WTC11 (cell line): Measurements from ENCODE around the gene PDLIM5. TPM values are rescaled to one million over a fixed set of nuclear protein-coding genes. Genes with fewer than 3 reads are reported as not detected.

Source experiments
- ATAC-seq: fragments of 200-7000 bp; cut with Tn5 transposase; 2 replicates; pipeline ENCODE4 v1.10.0; 2021; ENCODE audit warnings: mild to moderate bottlenecking, moderate library complexity
- CTCF ChIA-PET: fragments of 300-600 bp; sonication (Branson Sonifier 250); formaldehyde crosslinking; loops from one replicate; lab custom pipeline; 2021; ENCODE audit warnings: antibody characterized with exemption; lab: Charles Lee
- POLR2A ChIA-PET: fragments of 350-600 bp; sonication (Branson Sonifier 250); formaldehyde crosslinking; loops from one replicate; lab custom pipeline; 2021; ENCODE audit warnings: antibody characterized with exemption; lab: Charles Lee
- DNase-seq: peaks from one replicate; pipeline ENCODE4 v3.0.0; 2021; ENCODE audit warnings: low spot score
- H3K27ac Mint-ChIP-seq: 2 replicates; pipeline ENCODE4 v1.8.0; 2021; ENCODE audit warnings: mixed read lengths
- H3K27me3 Mint-ChIP-seq: 2 replicates; pipeline ENCODE4 v1.8.0; 2021; ENCODE audit warnings: low read depth, mild to moderate bottlenecking, moderate library complexity, mixed read lengths
- H3K36me3 Mint-ChIP-seq: 2 replicates; pipeline ENCODE4 v1.8.0; 2021; ENCODE audit warnings: mixed read lengths
- H3K4me1 Mint-ChIP-seq: 2 replicates; pipeline ENCODE4 v1.8.0; 2022; ENCODE audit warnings: mixed read lengths
- H3K4me3 Mint-ChIP-seq: 2 replicates; pipeline ENCODE4 v1.8.0; 2021; ENCODE audit warnings: mild to moderate bottlenecking, moderate library complexity, mixed read lengths
- H3K9me3 Mint-ChIP-seq: 2 replicates; pipeline ENCODE4 v1.8.0; 2021; ENCODE audit warnings: mixed read lengths
- CREB1 ChIP-seq: sonication (generic); formaldehyde crosslinking; IDR thresholded peaks from 2 replicates; pipeline ENCODE4 v1.8.0; 2023; ENCODE audit warnings: mild to moderate bottlenecking, missing genetic modification reagents
- CREM ChIP-seq: sonication (generic); formaldehyde crosslinking; IDR thresholded peaks from 2 replicates; pipeline ENCODE4 v1.8.1; 2022; ENCODE audit warnings: mild to moderate bottlenecking, missing genetic modification reagents, moderate library complexity
- E2F1 ChIP-seq: sonication (generic); formaldehyde crosslinking; IDR thresholded peaks from 2 replicates; pipeline ENCODE4 v1.8.0; 2022; ENCODE audit warnings: mild to moderate bottlenecking, missing genetic modification reagents
- E2F5 ChIP-seq: sonication (generic); formaldehyde crosslinking; IDR thresholded peaks from 2 replicates; pipeline ENCODE4 v1.8.1; 2022; ENCODE audit warnings: mild to moderate bottlenecking, moderate library complexity, missing genetic modification reagents
- ELF4 ChIP-seq: sonication (generic); formaldehyde crosslinking; IDR thresholded peaks from 2 replicates; pipeline ENCODE4 v1.8.1; 2022; ENCODE audit warnings: low read depth, mild to moderate bottlenecking, moderate library complexity, missing genetic modification reagents
- ETV6 ChIP-seq: sonication (generic); formaldehyde crosslinking; IDR thresholded peaks from 2 replicates; pipeline ENCODE4 v1.8.1; 2022; ENCODE audit warnings: mild to moderate bottlenecking, missing genetic modification reagents
- FOXK1 ChIP-seq: sonication (generic); formaldehyde crosslinking; IDR thresholded peaks from 2 replicates; pipeline ENCODE4 v1.8.0; 2022; ENCODE audit warnings: mild to moderate bottlenecking, moderate library complexity, missing genetic modification reagents
- HMGA2 ChIP-seq: fragments of 250-450 bp; sonication (Bioruptor Pico); IDR thresholded peaks from 2 replicates; pipeline ENCODE4 v1.4.0; 2021; ENCODE audit warnings: mild to moderate bottlenecking, moderate library complexity
- IRF2 ChIP-seq: sonication (generic); formaldehyde crosslinking; IDR thresholded peaks from 2 replicates; pipeline ENCODE4 v1.8.0; 2022; ENCODE audit warnings: low read depth, missing genetic modification reagents, borderline replicate concordance
- MYBL2 ChIP-seq: sonication (generic); formaldehyde crosslinking; IDR thresholded peaks from 2 replicates; pipeline ENCODE4 v1.8.1; 2023; ENCODE audit warnings: mild to moderate bottlenecking, moderate library complexity, missing genetic modification reagents
- NR3C1 ChIP-seq: sonication (generic); formaldehyde crosslinking; conservative IDR thresholded peaks from 2 replicates; pipeline ENCODE4 v1.8.1; 2023; ENCODE audit warnings: low read depth, mild to moderate bottlenecking, missing genetic modification reagents
- OVOL2 ChIP-seq: fragments of 250-450 bp; sonication (Bioruptor Pico); IDR thresholded peaks from 2 replicates; pipeline ENCODE4 v1.9.0; 2021; ENCODE audit warnings: mild to moderate bottlenecking, borderline replicate concordance
- TP53 ChIP-seq: sonication (generic); formaldehyde crosslinking; IDR thresholded peaks from 2 replicates; pipeline ENCODE4 v1.8.1; 2023; ENCODE audit warnings: mild to moderate bottlenecking, missing genetic modification reagents
- ZNF317 ChIP-seq: sonication (generic); formaldehyde crosslinking; IDR thresholded peaks from 2 replicates; pipeline ENCODE4 v1.8.1; 2023; ENCODE audit warnings: low read depth, mild to moderate bottlenecking, moderate library complexity, missing genetic modification reagents, borderline replicate concordance
- ZNF423 ChIP-seq: fragments of 250-450 bp; sonication (Bioruptor Pico); IDR thresholded peaks from 2 replicates; pipeline ENCODE4 v2.1.2; 2022; ENCODE audit warnings: mild to moderate bottlenecking, moderate library complexity
- ZSCAN18 ChIP-seq: fragments of 250-450 bp; sonication (Bioruptor Pico); IDR thresholded peaks from 2 replicates; pipeline ENCODE4 v2.1.2; 2022; ENCODE audit warnings: mild to moderate bottlenecking, moderate library complexity
- total RNA-seq: library from RNA; stranded (reverse); gene quantifications from 3 replicates; pipeline ENCODE4 v1.2.3, GENCODE V29; 2021
- TF ChIP-seq, protein P1 (sequence below): sonication (generic); formaldehyde crosslinking; IDR thresholded peaks from 2 replicates; pipeline ENCODE4 v1.8.1; 2023; ENCODE audit warnings: mild to moderate bottlenecking, missing genetic modification reagents, borderline replicate concordance
- TF ChIP-seq, protein P2 (sequence below): sonication (generic); formaldehyde crosslinking; conservative IDR thresholded peaks from 2 replicates; pipeline ENCODE4 v1.8.1; 2022; ENCODE audit warnings: mild to moderate bottlenecking, missing genetic modification reagents
- TF ChIP-seq, protein P3 (sequence below): sonication (generic); formaldehyde crosslinking; IDR thresholded peaks from 2 replicates; pipeline ENCODE4 v1.8.0; 2023; ENCODE audit warnings: missing genetic modification reagents
- TF ChIP-seq, protein P4 (sequence below): sonication (generic); formaldehyde crosslinking; IDR thresholded peaks from 2 replicates; pipeline ENCODE4 v1.8.0; 2023; ENCODE audit warnings: missing genetic modification reagents, mild to moderate bottlenecking, borderline replicate concordance

Gene PDLIM5
- total RNA-seq, 1 experiment from 2014 or later: 51.5 TPM

- Mint-ChIP-seq H3K9me3 (no peaks in the 10 kb centered on the region), H3K4me1 (no peaks in the 10 kb centered on the region)
- ATAC-seq: no peak
- TF ChIP-seq ETV6 (CRISPR knock-in tag) (no peak), CREM (CRISPR knock-in tag) (no peak), HMGA2 (CRISPR knock-in tag) (no peak), E2F1 (no peak), ELF4 (CRISPR knock-in tag) (no peak), OVOL2 (no peak), TP53 (CRISPR knock-in tag) (no peak), E2F5 (CRISPR knock-in tag) (no peak), ZNF423 (CRISPR knock-in tag) (no peak), IRF2 (CRISPR knock-in tag) (no peak), ZNF317 (no peak), NR3C1 (CRISPR knock-in tag) (no peak), FOXK1 (CRISPR knock-in tag) (no peak), ZSCAN18 (CRISPR knock-in tag) (no peak), CREB1 (CRISPR knock-in tag) (no peak), MYBL2 (CRISPR knock-in tag) (no peak)
- TF ChIP-seq, protein P1, sequence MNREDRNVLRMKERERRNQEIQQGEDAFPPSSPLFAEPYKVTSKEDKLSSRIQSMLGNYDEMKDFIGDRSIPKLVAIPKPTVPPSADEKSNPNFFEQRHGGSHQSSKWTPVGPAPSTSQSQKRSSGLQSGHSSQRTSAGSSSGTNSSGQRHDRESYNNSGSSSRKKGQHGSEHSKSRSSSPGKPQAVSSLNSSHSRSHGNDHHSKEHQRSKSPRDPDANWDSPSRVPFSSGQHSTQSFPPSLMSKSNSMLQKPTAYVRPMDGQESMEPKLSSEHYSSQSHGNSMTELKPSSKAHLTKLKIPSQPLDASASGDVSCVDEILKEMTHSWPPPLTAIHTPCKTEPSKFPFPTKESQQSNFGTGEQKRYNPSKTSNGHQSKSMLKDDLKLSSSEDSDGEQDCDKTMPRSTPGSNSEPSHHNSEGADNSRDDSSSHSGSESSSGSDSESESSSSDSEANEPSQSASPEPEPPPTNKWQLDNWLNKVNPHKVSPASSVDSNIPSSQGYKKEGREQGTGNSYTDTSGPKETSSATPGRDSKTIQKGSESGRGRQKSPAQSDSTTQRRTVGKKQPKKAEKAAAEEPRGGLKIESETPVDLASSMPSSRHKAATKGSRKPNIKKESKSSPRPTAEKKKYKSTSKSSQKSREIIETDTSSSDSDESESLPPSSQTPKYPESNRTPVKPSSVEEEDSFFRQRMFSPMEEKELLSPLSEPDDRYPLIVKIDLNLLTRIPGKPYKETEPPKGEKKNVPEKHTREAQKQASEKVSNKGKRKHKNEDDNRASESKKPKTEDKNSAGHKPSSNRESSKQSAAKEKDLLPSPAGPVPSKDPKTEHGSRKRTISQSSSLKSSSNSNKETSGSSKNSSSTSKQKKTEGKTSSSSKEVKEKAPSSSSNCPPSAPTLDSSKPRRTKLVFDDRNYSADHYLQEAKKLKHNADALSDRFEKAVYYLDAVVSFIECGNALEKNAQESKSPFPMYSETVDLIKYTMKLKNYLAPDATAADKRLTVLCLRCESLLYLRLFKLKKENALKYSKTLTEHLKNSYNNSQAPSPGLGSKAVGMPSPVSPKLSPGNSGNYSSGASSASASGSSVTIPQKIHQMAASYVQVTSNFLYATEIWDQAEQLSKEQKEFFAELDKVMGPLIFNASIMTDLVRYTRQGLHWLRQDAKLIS (CRISPR knock-in tag): no peak
- TF ChIP-seq, protein P2, sequence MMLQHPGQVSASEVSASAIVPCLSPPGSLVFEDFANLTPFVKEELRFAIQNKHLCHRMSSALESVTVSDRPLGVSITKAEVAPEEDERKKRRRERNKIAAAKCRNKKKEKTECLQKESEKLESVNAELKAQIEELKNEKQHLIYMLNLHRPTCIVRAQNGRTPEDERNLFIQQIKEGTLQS (CRISPR knock-in tag): no peak
- TF ChIP-seq, protein P3, sequence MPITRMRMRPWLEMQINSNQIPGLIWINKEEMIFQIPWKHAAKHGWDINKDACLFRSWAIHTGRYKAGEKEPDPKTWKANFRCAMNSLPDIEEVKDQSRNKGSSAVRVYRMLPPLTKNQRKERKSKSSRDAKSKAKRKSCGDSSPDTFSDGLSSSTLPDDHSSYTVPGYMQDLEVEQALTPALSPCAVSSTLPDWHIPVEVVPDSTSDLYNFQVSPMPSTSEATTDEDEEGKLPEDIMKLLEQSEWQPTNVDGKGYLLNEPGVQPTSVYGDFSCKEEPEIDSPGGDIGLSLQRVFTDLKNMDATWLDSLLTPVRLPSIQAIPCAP (CRISPR knock-in tag): no peak
- TF ChIP-seq, protein P4, sequence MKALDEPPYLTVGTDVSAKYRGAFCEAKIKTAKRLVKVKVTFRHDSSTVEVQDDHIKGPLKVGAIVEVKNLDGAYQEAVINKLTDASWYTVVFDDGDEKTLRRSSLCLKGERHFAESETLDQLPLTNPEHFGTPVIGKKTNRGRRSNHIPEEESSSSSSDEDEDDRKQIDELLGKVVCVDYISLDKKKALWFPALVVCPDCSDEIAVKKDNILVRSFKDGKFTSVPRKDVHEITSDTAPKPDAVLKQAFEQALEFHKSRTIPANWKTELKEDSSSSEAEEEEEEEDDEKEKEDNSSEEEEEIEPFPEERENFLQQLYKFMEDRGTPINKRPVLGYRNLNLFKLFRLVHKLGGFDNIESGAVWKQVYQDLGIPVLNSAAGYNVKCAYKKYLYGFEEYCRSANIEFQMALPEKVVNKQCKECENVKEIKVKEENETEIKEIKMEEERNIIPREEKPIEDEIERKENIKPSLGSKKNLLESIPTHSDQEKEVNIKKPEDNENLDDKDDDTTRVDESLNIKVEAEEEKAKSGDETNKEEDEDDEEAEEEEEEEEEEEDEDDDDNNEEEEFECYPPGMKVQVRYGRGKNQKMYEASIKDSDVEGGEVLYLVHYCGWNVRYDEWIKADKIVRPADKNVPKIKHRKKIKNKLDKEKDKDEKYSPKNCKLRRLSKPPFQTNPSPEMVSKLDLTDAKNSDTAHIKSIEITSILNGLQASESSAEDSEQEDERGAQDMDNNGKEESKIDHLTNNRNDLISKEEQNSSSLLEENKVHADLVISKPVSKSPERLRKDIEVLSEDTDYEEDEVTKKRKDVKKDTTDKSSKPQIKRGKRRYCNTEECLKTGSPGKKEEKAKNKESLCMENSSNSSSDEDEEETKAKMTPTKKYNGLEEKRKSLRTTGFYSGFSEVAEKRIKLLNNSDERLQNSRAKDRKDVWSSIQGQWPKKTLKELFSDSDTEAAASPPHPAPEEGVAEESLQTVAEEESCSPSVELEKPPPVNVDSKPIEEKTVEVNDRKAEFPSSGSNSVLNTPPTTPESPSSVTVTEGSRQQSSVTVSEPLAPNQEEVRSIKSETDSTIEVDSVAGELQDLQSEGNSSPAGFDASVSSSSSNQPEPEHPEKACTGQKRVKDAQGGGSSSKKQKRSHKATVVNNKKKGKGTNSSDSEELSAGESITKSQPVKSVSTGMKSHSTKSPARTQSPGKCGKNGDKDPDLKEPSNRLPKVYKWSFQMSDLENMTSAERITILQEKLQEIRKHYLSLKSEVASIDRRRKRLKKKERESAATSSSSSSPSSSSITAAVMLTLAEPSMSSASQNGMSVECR (CRISPR knock-in tag): no peak
- TF ChIP-seq, all 79 proteins: peak for 0
- CTCF ChIA-PET: no interaction called here
- H3K4me3 Mint-ChIP-seq: no peak overlapping the region
- POLR2A ChIA-PET: no interaction called here
- H3K36me3 Mint-ChIP-seq: peaks cover 4% of the 10 kb centered on the region; the same call in 1 of the 2 replicates
- no peaks in the 10 kb centered on the region for H3K27me3 Mint-ChIP-seq
- DNase-seq: no peak
- no peak overlapping the region for H3K27ac Mint-ChIP-seq
Observed at GRCh38 chr4:94653984-94654609, 202.4 kb downstream of the PDLIM5 start.
